Adrenal gland (tissue), 12 donors: ENCODE measurements around the gene CKS1B. TPM values are rescaled to one million over a fixed set of nuclear protein-coding genes. Genes with fewer than 3 reads are reported as not detected.
A peak's percentile ranks its signal among the peaks of the same experiment; 100 is the strongest.

Experiments
- DNase-seq, 7 donors: peaks; one replicate each; pipeline ENCODE4 v3.0.0-alpha.2; 2019 to 2020
- H3K27ac ChIP-seq, 5 donors: fragments of 200-600 bp; sonication (generic) in 4 of 5; 1 replicate in 3 of 5; 2 replicates in 2 of 5; pipeline versions ENCODE4 v1.5.1 to v1.8.0; 2016 to 2020; ENCODE audit warnings: mild to moderate bottlenecking in 1 of 5
- H3K27me3 ChIP-seq: fragments of 200-600 bp; 2 replicates; pipeline ENCODE4 v1.8.0; 2021
- H3K36me3 ChIP-seq, 2 donors: fragments of 200-600 bp; replicated peaks in 1 of 2; 1 replicate in 1 of 2; 2 replicates in 1 of 2; pipeline versions ENCODE4 v1.5.1 to v1.8.0; 2018 to 2022
- H3K4me1 ChIP-seq, 2 donors: fragments of 200-600 bp; replicated peaks in 1 of 2; 1 replicate in 1 of 2; 2 replicates in 1 of 2; pipeline versions ENCODE4 v1.5.1 to v1.8.0; 2018 to 2021
- H3K4me3 ChIP-seq, 4 donors: fragments of 200-600 bp; sonication (generic) in 3 of 4; one replicate each; pipeline ENCODE4 v1.5.1; 2016 to 2018
- H3K9me3 ChIP-seq, 3 donors: fragments of 200-600 bp; sonication (generic) in 1 of 3; replicated peaks in 1 of 3; 1 replicate in 2 of 3; 2 replicates in 1 of 3; pipeline versions ENCODE4 v1.5.1 to v1.8.0; 2016 to 2021
- POLR2A ChIP-seq, 2 donors: fragments of 450-650 bp; IDR thresholded peaks; one replicate each; pipeline ENCODE4 v1.6.1; 2017; ENCODE audit warnings: antibody characterized with exemption in 2 of 2, mild to moderate bottlenecking in 2 of 2, moderate library complexity in 1 of 2
- WGBS, 4 donors: extraction: QIAGEN DNeasy Blood & Tissue Kit in 2 of 4; methylation state at CpG; one replicate each; pipeline versions ENCODE4 v1.1.5 to v1.1.7; 2013 to 2017; 5-methylcytosine and 5-hydroxymethylcytosine counted together
- intact Hi-C, 2 donors: fragments of 100-400 bp; cut with DNase I; formaldehyde crosslinking; loops; one replicate each; pipeline versions ENCODE4 v1.14.1 to v1.15.0; 2022 to 2023
- polyA plus RNA-seq, 3 donors: library from polyadenylated mRNA; stranded (reverse); fragments of 200-250 nt in 2 of 3; fragments of 350-450 nt in 1 of 3; fragmentation: Illumina TruSeq in 1 of 3; extraction: RNeasy Lipid Tissue Mini Kit (QIAGEN cat#74804) in 1 of 3; gene quantifications; one replicate each; pipeline ENCODE4 v1.2.3, GENCODE V29; 2013 to 2014
- total RNA-seq, 9 donors: library from RNA; depleted of rRNA in 4 of 9; stranded (reverse); fragments of >200 nt in 4 of 9; fragments of 120-200 nt in 1 of 9; fragmentation: NEBNext Ultra II Directional in 1 of 9; extraction: Animal tissue kit (Norgen Biotek cat#: 25700) in 1 of 9; gene quantifications; one replicate each; pipeline versions ENCODE4 v1.1.0 to v1.2.4, GENCODE V29; 2013 to 2023
- TF ChIP-seq, protein P1 (sequence below), 6 experiments: fragments of 450-650 bp in 4 of 6; fragments of 200-600 bp in 2 of 6; sonication (generic) in 1 of 6; IDR thresholded peaks; 1 replicate in 5 of 6; 2 replicates in 1 of 6; pipeline versions ENCODE4 v1.5.1 to v1.8.0; 2016 to 2021; ENCODE audit warnings: antibody characterized with exemption in 6 of 6, mild to moderate bottlenecking in 2 of 6, moderate library complexity in 1 of 6
- donor health status: healthy with polysubstance abuse.
- donor health status: Bipolar disorder and iron deficiency.
- donor health status: DM: yes; HTN: yes; CAD: no.
- donor health status: DM: no; HTN: no; CAD: no.
- donor health status: DM: no; HTN: no; CAD: no.
- donor health status: DM: yes; HTN: yes; CAD: no.

Gene CKS1B
- total and polyA plus RNA-seq, 12 donors = 12.4 to 87.0 (median 29.5) TPM

DNA sequence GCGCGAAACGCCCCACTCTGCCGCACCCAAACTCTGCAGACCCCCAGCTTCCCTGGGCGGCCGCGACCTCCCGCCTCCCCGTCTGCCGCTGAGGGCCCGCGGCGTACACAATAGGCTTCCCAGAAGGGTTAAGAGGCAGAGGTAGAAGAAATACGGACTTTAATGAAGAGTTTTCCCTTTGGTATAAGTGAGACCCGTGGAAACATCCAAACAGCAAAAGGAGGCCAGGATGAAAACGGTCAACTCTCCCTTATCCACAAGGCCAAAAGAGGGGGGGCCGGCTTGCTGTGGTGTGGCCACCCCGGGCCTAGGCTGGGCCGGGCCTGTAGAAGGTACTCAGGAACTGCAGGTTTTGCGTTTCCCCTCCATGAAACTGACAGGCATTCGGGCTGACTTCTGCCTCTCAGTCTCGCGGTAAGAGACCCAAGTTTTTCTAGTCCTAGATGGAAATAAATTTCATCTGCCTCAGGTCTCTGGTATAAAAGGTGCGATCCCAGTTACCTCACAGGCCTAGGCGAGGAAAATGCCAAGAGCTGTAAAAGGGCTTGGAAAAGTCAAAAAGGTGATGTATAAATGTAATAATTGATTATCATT, 12.2 kb upstream of the CKS1B start:
- intact Hi-C loops = loop anchor here in 1 of 2 donors (5.0 kb wide), 1 partner anchor 35 kb away; no protein-coding TSS in a partner anchor
- Histone ChIP-seq H3K4me1 (peaks cover 13 to 23% of the 10 kb centered on the region in 2 donors), H3K36me3 (peaks cover 0 to 65% of the 10 kb centered on the region in 2 donors), H3K9me3 (no peaks in the 10 kb centered on the region), H3K4me3 (peak overlapping the region; percentile 4 to 86 (median 71)), H3K27ac (peak overlapping the region; percentile 94 to 99 (median 96)), H3K27me3 (no peaks in the 10 kb centered on the region)
- TF ChIP-seq POLR2A (IDR thresholded peaks at IDR 0.05) = no peak
- TF ChIP-seq, protein P1, sequence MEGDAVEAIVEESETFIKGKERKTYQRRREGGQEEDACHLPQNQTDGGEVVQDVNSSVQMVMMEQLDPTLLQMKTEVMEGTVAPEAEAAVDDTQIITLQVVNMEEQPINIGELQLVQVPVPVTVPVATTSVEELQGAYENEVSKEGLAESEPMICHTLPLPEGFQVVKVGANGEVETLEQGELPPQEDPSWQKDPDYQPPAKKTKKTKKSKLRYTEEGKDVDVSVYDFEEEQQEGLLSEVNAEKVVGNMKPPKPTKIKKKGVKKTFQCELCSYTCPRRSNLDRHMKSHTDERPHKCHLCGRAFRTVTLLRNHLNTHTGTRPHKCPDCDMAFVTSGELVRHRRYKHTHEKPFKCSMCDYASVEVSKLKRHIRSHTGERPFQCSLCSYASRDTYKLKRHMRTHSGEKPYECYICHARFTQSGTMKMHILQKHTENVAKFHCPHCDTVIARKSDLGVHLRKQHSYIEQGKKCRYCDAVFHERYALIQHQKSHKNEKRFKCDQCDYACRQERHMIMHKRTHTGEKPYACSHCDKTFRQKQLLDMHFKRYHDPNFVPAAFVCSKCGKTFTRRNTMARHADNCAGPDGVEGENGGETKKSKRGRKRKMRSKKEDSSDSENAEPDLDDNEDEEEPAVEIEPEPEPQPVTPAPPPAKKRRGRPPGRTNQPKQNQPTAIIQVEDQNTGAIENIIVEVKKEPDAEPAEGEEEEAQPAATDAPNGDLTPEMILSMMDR (IDR thresholded peaks at IDR 0.05) = no peak
- 3% methylated on average over 21 to 25 of the region's 25 CpGs for WGBS, 4 donors
- DNase-seq = peak; percentile 63 to 79 (median 71)

DNA sequence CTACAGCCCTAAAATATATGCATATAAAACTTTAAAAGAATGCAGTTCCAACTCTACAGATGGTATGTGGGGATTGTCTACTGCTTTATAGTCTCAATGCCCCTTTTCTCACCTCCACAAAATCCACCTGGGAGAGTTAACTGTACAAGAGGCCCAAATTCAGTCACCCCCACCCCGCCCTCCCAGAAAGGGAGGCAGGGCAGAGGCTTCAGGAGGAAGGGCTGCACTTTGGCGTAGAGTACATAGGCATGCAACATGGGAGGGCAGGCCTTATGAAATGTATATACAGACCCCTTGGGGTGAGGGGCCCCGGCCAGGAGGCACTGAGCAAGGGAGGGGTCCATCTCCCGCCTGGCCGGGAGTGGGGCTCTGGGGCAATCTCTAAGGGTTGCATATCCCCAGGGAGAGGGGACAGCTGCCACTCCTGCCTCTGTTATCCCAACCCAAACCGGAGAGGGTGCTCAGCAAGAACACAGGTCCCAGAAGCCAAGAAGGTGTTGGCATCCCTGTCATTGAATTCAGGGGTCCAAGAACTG, 11.6 kb upstream of the CKS1B start:
- Histone ChIP-seq H3K36me3 (peaks cover 0 to 71% of the 10 kb centered on the region in 2 donors), H3K27me3 (no peaks in the 10 kb centered on the region), H3K4me3 (peak overlapping the region in 1 of 4 donors; percentile 66), H3K4me1 (peaks cover 13 to 24% of the 10 kb centered on the region in 2 donors), H3K9me3 (no peaks in the 10 kb centered on the region), H3K27ac (peak overlapping the region; percentile 94 to 99 (median 96))
- WGBS, 4 donors = 64 to 82% (median 70%) methylated on average over 2 to 6 of the region's 6 CpGs
- no peak for DNase-seq
- intact Hi-C loops = loop anchor here in 1 of 2 donors (5.0 kb wide), 1 partner anchor 34 kb away; no protein-coding TSS in a partner anchor
- no peak for TF ChIP-seq POLR2A (IDR thresholded peaks at IDR 0.05)
- TF ChIP-seq, protein P1 (IDR thresholded peaks at IDR 0.05) = no peak

DNA sequence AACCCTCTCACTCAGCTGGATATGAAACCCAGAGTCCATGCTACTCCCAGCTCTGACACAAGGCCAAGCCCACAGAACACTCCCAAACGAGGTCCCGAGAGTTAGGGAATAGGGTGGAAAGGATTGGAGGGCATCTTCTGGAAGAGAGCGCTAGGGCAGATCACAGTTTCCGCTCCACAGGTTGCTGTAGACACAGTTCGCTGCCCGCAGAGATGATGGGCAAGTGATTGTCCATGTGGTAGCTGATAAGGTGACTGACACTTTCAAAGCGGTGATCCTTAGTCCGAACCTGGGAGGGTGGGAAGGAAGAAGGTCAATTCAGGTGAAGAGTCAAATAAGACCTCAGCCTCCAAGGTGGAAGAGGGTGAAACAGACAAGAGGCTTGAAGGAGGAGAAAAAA, 10.8 kb upstream of the CKS1B start:
- no peaks in the 10 kb centered on the region for H3K9me3 ChIP-seq
- intact Hi-C loops = loop anchor here in 1 of 2 donors (5.0 kb wide), 1 partner anchor 34 kb away; no protein-coding TSS in a partner anchor
- no peak for DNase-seq
- peaks cover 13 to 29% of the 10 kb centered on the region in 2 donors for H3K4me1 ChIP-seq
- H3K27me3 ChIP-seq = no peaks in the 10 kb centered on the region
- 78 to 84% (median 79%) methylated on average over 8 of the region's 8 CpGs for WGBS, 4 donors
- H3K4me3 ChIP-seq = no peak overlapping the region
- TF ChIP-seq, protein P1 (IDR thresholded peaks at IDR 0.05) = no peak
- TF ChIP-seq POLR2A (IDR thresholded peaks at IDR 0.05) = no peak
- H3K36me3 ChIP-seq = peaks cover 0 to 72% of the 10 kb centered on the region in 2 donors
- H3K27ac ChIP-seq = peak overlapping the region in 1 of 5 donors; percentile 98

DNA sequence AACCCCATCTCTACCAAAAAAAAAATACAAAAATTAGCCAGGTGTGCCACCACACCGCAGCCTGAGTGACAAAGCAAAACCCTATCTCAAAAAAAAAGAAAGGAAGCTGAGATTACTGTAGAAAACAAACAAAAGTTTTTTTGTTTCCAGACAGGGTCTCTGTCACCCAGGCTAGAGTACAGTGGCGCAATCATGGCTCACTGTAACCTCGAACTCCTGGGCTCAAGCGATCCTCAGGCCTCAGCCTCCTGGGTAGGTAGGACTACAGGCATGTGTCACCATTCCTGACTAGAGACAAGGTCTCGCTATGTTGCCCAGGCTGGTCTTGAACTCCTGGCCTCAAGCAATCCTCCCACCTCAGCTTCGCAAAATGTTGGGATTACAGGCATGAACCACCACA, 10.1 kb upstream of the CKS1B start:
- no peak for DNase-seq
- TF ChIP-seq POLR2A (IDR thresholded peaks at IDR 0.05) = no peak
- TF ChIP-seq, protein P1 (IDR thresholded peaks at IDR 0.05) = no peak
- intact Hi-C loops = loop anchor here in 1 of 2 donors (5.0 kb wide), 1 partner anchor 33 kb away; no protein-coding TSS in a partner anchor
- Histone ChIP-seq H3K36me3 (peaks cover 0 to 65% of the 10 kb centered on the region in 2 donors), H3K4me3 (no peak overlapping the region), H3K27ac (no peak overlapping the region), H3K27me3 (no peaks in the 10 kb centered on the region), H3K9me3 (no peaks in the 10 kb centered on the region), H3K4me1 (peaks cover 13 to 37% of the 10 kb centered on the region in 2 donors)
- WGBS, 4 donors = 87 to 91% (median 90%) methylated on average over 6 of the region's 6 CpGs
